NCI-H82 treated with DMSO at 0.1 percent for 48 hours (cell line): ENCODE data around the gene TEX30.

ENCODE experiments used
- DNase-seq: peaks from one replicate; lab custom pipeline; 2025; ENCODE audit not compliant: unreplicated experiment; lab: John Stamatoyannopoulos, UW

TEX30 gene

GRCh38 chr13:102718746-102719145 is 54.8 kb downstream of the TEX30 start:
- DNase-seq: no peak
